GM12878 (cell line): ENCODE measurements around the gene PHC2. TPM values are rescaled to one million over a fixed set of nuclear protein-coding genes. Genes with fewer than 3 reads are reported as not detected.

Experiments
- ATAC-seq: fragments of 200-7000 bp; cut with Tn5 transposase; 3 replicates; pipeline ENCODE4 v1.9.1; 2020; ENCODE audit warnings: mild to moderate bottlenecking, moderate library complexity
- BruUV-seq: library from RNA; stranded (reverse); fragments of 400-500 nt; replicated peaks from 2 replicates; lab custom pipeline; 2021; lab: Mats Ljungman, UMichigan
- CTCF ChIA-PET: fragments of 300-600 bp; sonication (Branson Sonifier 250); formaldehyde crosslinking; extraction: SDS; loops from one replicate; lab custom pipeline; 2021; ENCODE audit warnings: inconsistent platforms; lab: Yijun Ruan, JAX
- POLR2A ChIA-PET: fragments of 350-600 bp; formaldehyde crosslinking; extraction: SDS; loops from one replicate; lab custom pipeline; 2021; ENCODE audit warnings: inconsistent platforms; lab: Charles Lee
- RAD21 ChIA-PET: fragments of 300-600 bp; sonication (Branson Sonifier 250); formaldehyde crosslinking; loops from one replicate; lab custom pipeline; 2023; ENCODE audit warnings: antibody characterized with exemption; ENCODE audit not compliant: unreplicated experiment; lab: Charles Lee
- SMC1A ChIA-PET: fragments of 300-600 bp; sonication (Branson Sonifier 250); formaldehyde crosslinking; loops from one replicate; lab custom pipeline; 2023; ENCODE audit not compliant: unreplicated experiment, uncharacterized antibody; lab: Charles Lee
- DNase-seq: peaks from one replicate; pipeline ENCODE4 v3.0.0-alpha.2; 2011; ENCODE audit warnings: low read depth, low spot score
- FAIRE-seq: peaks from 3 replicates; lab custom pipeline; 2011; peaks lifted over from hg19 to GRCh38; lab: Jason Lieb, UNC
- H2AFZ ChIP-seq: 2 replicates; pipeline ENCODE4 v1.6.0; 2011; ENCODE audit warnings: low read depth, low read length, control low read depth; ENCODE audit not compliant: control insufficient read depth
- H3K27ac ChIP-seq: 2 replicates; pipeline ENCODE4 v1.5.1; 2011; ENCODE audit warnings: control low read depth; ENCODE audit not compliant: control insufficient read depth, insufficient read depth
- H3K27me3 ChIP-seq, 2 experiments: replicated peaks in 1 of 2; 2 replicates each; pipeline versions ENCODE4 v1.6.0 to v1.6.1; 2011; ENCODE audit warnings: low read length in 1 of 2; ENCODE audit not compliant: control insufficient read depth in 2 of 2, insufficient read depth in 2 of 2
- H3K36me3 ChIP-seq, 2 experiments: 2 replicates each; pipeline ENCODE4 v1.5.1; 2011; ENCODE audit warnings: low read length in 1 of 2; ENCODE audit not compliant: control insufficient read depth in 2 of 2, insufficient read depth in 2 of 2
- H3K4me1 ChIP-seq: 2 replicates; pipeline ENCODE4 v1.6.1; 2011; ENCODE audit warnings: mild to moderate bottlenecking, low read length, moderate library complexity, mixed read lengths; ENCODE audit not compliant: control insufficient read depth, insufficient read depth
- H3K4me2 ChIP-seq: 2 replicates; pipeline ENCODE4 v1.6.0; 2011; ENCODE audit warnings: control low read depth; ENCODE audit not compliant: control insufficient read depth, insufficient read depth
- H3K4me3 ChIP-seq: fragments of 200-600 bp; sonication (generic); 2 replicates; pipeline ENCODE4 v1.5.1; 2016
- H3K79me2 ChIP-seq: 2 replicates; pipeline ENCODE4 v1.6.0; 2011; ENCODE audit warnings: low read length; ENCODE audit not compliant: control insufficient read depth, insufficient read depth
- H3K9ac ChIP-seq: 2 replicates; pipeline ENCODE4 v1.8.0; 2011; ENCODE audit warnings: low read length, control low read depth, mixed read lengths; ENCODE audit not compliant: control insufficient read depth, insufficient read depth
- H3K9me3 ChIP-seq: replicated peaks from 3 replicates; pipeline ENCODE4 v1.5.1; 2011; ENCODE audit warnings: mild to moderate bottlenecking, low read length; ENCODE audit not compliant: control insufficient read depth, insufficient read depth
- H4K20me1 ChIP-seq: 2 replicates; pipeline ENCODE4 v1.6.0; 2011; ENCODE audit not compliant: control insufficient read depth, insufficient read depth
- CHD2 ChIP-seq: IDR thresholded peaks from 2 replicates; pipeline ENCODE4 v1.6.1; 2011; ENCODE audit warnings: low read depth, low read length, improper control_type of control experiment, borderline replicate concordance
- E2F4 ChIP-seq: IDR thresholded peaks from 2 replicates; pipeline ENCODE4 v1.6.1; 2012; ENCODE audit warnings: low read depth, low read length, improper control_type of control experiment
- FOXM1 ChIP-seq: IDR thresholded peaks from 2 replicates; pipeline ENCODE4 v1.6.1; 2012; ENCODE audit warnings: low read depth, mild to moderate bottlenecking, inconsistent platforms, low read length, moderate library complexity
- MAX ChIP-seq: IDR thresholded peaks from 2 replicates; pipeline ENCODE4 v1.6.1; 2012; ENCODE audit warnings: low read depth, low read length, improper control_type of control experiment
- NKRF ChIP-seq: fragments of 450-650 bp; conservative IDR thresholded peaks from 2 replicates; pipeline ENCODE4 v1.6.1; 2017; ENCODE audit warnings: mild to moderate bottlenecking, moderate library complexity
- NRF1 ChIP-seq: conservative IDR thresholded peaks from 2 replicates; pipeline ENCODE4 v1.6.1; 2011; ENCODE audit warnings: mild to moderate bottlenecking, low read depth, low read length, improper control_type of control experiment
- RELA ChIP-seq: fragments of 450-650 bp; IDR thresholded peaks from 2 replicates; pipeline ENCODE4 v1.8.0; 2014; ENCODE audit warnings: borderline replicate concordance; ENCODE audit not compliant: partially characterized antibody
- SMAD1 ChIP-seq: fragments of 450-650 bp; IDR thresholded peaks from 2 replicates; pipeline ENCODE4 v1.6.1; 2018; ENCODE audit warnings: mild to moderate bottlenecking, low read depth; ENCODE audit not compliant: partially characterized antibody
- STAT3 ChIP-seq: IDR thresholded peaks from 2 replicates; pipeline ENCODE4 v1.6.1; 2011; ENCODE audit warnings: low read depth, low read length, improper control_type of control experiment
- SUPT20H ChIP-seq: IDR thresholded peaks from 2 replicates; pipeline ENCODE4 v1.6.1; 2011; ENCODE audit warnings: low read depth, mild to moderate bottlenecking, low read length, moderate library complexity, borderline replicate concordance; ENCODE audit not compliant: control insufficient read depth
- TBL1XR1 ChIP-seq: IDR thresholded peaks from 2 replicates; pipeline ENCODE4 v1.6.1; 2012; ENCODE audit warnings: low read depth, low read length, improper control_type of control experiment
- ZBTB11 ChIP-seq: fragments of 450-650 bp; formaldehyde crosslinking; IDR thresholded peaks from 2 replicates; pipeline ENCODE4 v1.5.0; 2022; ENCODE audit warnings: mild to moderate bottlenecking, missing genetic modification characterization
- ZNF274 ChIP-seq: IDR thresholded peaks from one replicate; pipeline ENCODE4 v1.8.0; 2011; ENCODE audit not compliant: insufficient read length, insufficient read depth
- ZNF384 ChIP-seq: IDR thresholded peaks from 2 replicates; pipeline ENCODE4 v1.6.1; 2012; ENCODE audit warnings: low read depth, mild to moderate bottlenecking, low read length, improper control_type of control experiment, borderline replicate concordance
- ZZZ3 ChIP-seq: IDR thresholded peaks from 2 replicates; pipeline ENCODE4 v1.6.1; 2011; ENCODE audit warnings: low read depth; ENCODE audit not compliant: control insufficient read depth, insufficient read length
- WGBS: methylation state at CpG from one replicate; pipeline ENCODE4 v1.1.6; 2016; ENCODE audit warnings: low lambda C conversion rate; ENCODE audit not compliant: insufficient replicate concordance, insufficient coverage; ENCODE audit errors: missing lambda C conversion rate; 5-methylcytosine and 5-hydroxymethylcytosine counted together
- in situ Hi-C: fragments of 300-500 bp; cut with MboI; formaldehyde crosslinking; loops from 9 replicates; pipeline ENCODE4 v1.14.3; 2018; ENCODE audit warnings: mixed read lengths
- intact Hi-C: fragments of 100-400 bp; cut with micrococcal nuclease; formaldehyde crosslinking; loops from one replicate; pipeline ENCODE4 v1.14.2; 2022; ENCODE audit not compliant: unreplicated experiment
- polyA plus RNA-seq, 11 experiments: library from polyadenylated mRNA; depleted of rRNA in 4 of 11; unstranded in 6 of 11; stranded (reverse) in 5 of 11; fragments of >200 nt; fragmentation: Nextera tagmentation in 4 of 11; fragmentation: Illumina TruSeq in 1 of 11; extraction: Ambion mirVana in 4 of 11; extraction: Trizol in 1 of 11; gene quantifications; 1 replicate in 1 of 11; 2 replicates in 10 of 11; pipeline versions ENCODE4 v1.2.1 to v1.2.3, GENCODE V29; 2011 to 2016; ENCODE audit warnings: inconsistent platforms in 2 of 11, missing spikeins in 2 of 11, low read depth in 1 of 11
- total RNA-seq, 4 experiments: library from RNA; depleted of rRNA in 3 of 4; stranded (reverse); fragments of >200 nt in 3 of 4; fragmentation: Illumina TruSeq in 1 of 4; extraction: Trizol in 1 of 4; gene quantifications; 2 replicates each; pipeline versions ENCODE4 v1.2.1 to v1.2.3, GENCODE V29; 2013 to 2021

PHC2 gene
- total and polyA plus RNA-seq, 10 of the 15 experiments (the other 5 are each of a cell fraction or from before 2014, with no cell fraction given), result 2.0 to 35.9 (median 16.4) TPM

- SMC1A ChIA-PET, result interaction anchor here (0.6 to 1.9 kb wide), 2 partner anchors 10 to 106 kb away, joined by 3 to 4 read pairs; no protein-coding TSS in a partner anchor
- peaks cover 76% of the 10 kb centered on the region for H3K79me2 ChIP-seq
- POLR2A ChIA-PET, result no interaction called here
- no peaks in the 10 kb centered on the region for H3K9me3 ChIP-seq
- TF ChIP-seq TBL1XR1, result no peak
- TF ChIP-seq RELA, result no peak
- no peak for TF ChIP-seq SMAD1
- TF ChIP-seq ZNF384, result no peak
- TF ChIP-seq CHD2, result no peak
- no peak for TF ChIP-seq NKRF
- TF ChIP-seq STAT3, result no peak
- no peak for TF ChIP-seq ZZZ3
- TF ChIP-seq ZNF274, result no peak
- TF ChIP-seq SUPT20H, result no peak
- no peak for TF ChIP-seq ZBTB11 (CRISPR knock-in tag)
- no peak for TF ChIP-seq MAX
- TF ChIP-seq E2F4, result no peak
- TF ChIP-seq NRF1, result no peak
- no peak for TF ChIP-seq FOXM1
- CTCF ChIA-PET, result interaction anchor here (0.6 to 2.0 kb wide), 3 partner anchors 18 to 45 kb away, joined by 3 to 20 read pairs (median 4); no protein-coding TSS in a partner anchor
- BruUV-seq, result no TSS peak
- peaks cover 0 to 8% of the 10 kb centered on the region in 2 experiments; a peak in 2 of 4 replicates for H3K36me3 ChIP-seq
- H3K4me3 ChIP-seq, result no peak overlapping the region
- 98% methylated on average over 6 of the region's 6 CpGs for WGBS
- no peak overlapping the region for H3K9ac ChIP-seq
- intact Hi-C loops, result loop anchor here (10.0 kb wide), 1 partner anchor 216 kb away; no protein-coding TSS in a partner anchor
- H3K4me2 ChIP-seq, result no peak overlapping the region; the same call in 1 of the 2 replicates
- H3K27me3 ChIP-seq, result no peaks in the 10 kb centered on the region
- ATAC-seq (no peak), DNase-seq (no peak), FAIRE-seq (no peak)
- H4K20me1 ChIP-seq, result no peaks in the 10 kb centered on the region
- no peak overlapping the region for H3K27ac ChIP-seq
- in situ Hi-C loops, result no loop called here
- peaks cover 20% of the 10 kb centered on the region for H3K4me1 ChIP-seq
- RAD21 ChIA-PET, result no interaction called here
- H2AFZ ChIP-seq, result no peak overlapping the region
Measured at GRCh38 chr1:33341190-33341589, 89.7 kb downstream of the PHC2 start.
